ENCODE measurements around the gene GSC2. TPM values are rescaled to one million over a fixed set of nuclear protein-coding genes. Genes with fewer than 3 reads are reported as not detected.

GSC2 gene
- total and polyA plus RNA-seq, 2 of the 8 experiments (the other 6 are each of a cell fraction or from before 2014, with no cell fraction given): 0.17 to 0.48 TPM

DNA sequence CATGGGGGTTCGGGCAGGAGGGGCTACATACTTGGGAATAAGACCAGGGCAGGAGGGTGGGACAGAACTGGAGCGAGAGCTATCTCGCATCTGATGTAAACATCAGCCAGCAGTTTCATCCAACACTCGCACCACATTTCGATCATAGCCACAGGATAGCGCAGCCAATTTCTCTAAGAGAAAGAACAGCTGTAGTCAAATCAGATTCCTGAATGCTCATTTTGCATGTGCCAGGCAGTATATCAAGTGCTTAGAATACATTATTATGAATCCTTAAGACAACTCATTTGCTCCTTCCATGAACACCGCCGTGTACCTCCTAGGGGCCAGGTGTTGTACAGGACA, 42.4 kb downstream of the GSC2 start:
- peaks cover 26 to 90% of the 10 kb centered on the region in 2 experiments for H3K79me2 ChIP-seq (ENCODE audit: control insufficient read depth in 1 of 2, insufficient read depth in 2 of 2, low read length in 2 of 2)
- CTCF ChIA-PET (ENCODE audit: partially characterized antibody): interaction anchor here (0.9 to 1.8 kb wide), 4 partner anchors 10 to 70 kb away, joined by 3 to 7 read pairs (median 6); no protein-coding TSS in a partner anchor
- H3K4me1 ChIP-seq (replicated peaks in 1 of 4; ENCODE audit: control insufficient read depth in 3 of 4, insufficient read depth in 4 of 4, low read length in 3 of 4): peaks cover 7 to 14% (median 11%) of the 10 kb centered on the region in 4 experiments
- TF ChIP-seq ASH2L (IDR thresholded peaks at IDR 0.05; ENCODE audit: low read length): no peak
- TF ChIP-seq ZNF274 (IDR thresholded peaks at IDR 0.05; ENCODE audit: borderline replicate concordance, extremely low read depth, low read length): no peak
- no peak for TF ChIP-seq SP4 (IDR thresholded peaks at IDR 0.05; ENCODE audit: low read length)
- no peak for TF ChIP-seq SIN3A (conservative IDR thresholded peaks at IDR 0.05 in 1 of 2, IDR thresholded peaks at IDR 0.05 in 1 of 2; ENCODE audit: low read depth in 1 of 2, low read length in 2 of 2)
- TF ChIP-seq TAF7 (optimal IDR thresholded peaks at IDR 0.05; ENCODE audit: borderline replicate concordance, low read depth, low read length): no peak
- TF ChIP-seq, protein P1, sequence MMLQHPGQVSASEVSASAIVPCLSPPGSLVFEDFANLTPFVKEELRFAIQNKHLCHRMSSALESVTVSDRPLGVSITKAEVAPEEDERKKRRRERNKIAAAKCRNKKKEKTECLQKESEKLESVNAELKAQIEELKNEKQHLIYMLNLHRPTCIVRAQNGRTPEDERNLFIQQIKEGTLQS (IDR thresholded peaks at IDR 0.05; ENCODE audit: insufficient read depth, low read depth, low read length): no peak
- no peak for TF ChIP-seq KDM4A (IDR thresholded peaks at IDR 0.05; ENCODE audit: low read depth, low read length, severe bottlenecking)
- TF ChIP-seq SIRT6 (IDR thresholded peaks at IDR 0.05; ENCODE audit: low read length): no peak
- TF ChIP-seq SAP30 (IDR thresholded peaks at IDR 0.05; ENCODE audit: insufficient read depth, insufficient replicate concordance, low read length): no peak
- TF ChIP-seq GTF2F1 (IDR thresholded peaks at IDR 0.05; ENCODE audit: borderline replicate concordance, low read depth, low read length): no peak
- no peak for TF ChIP-seq POLR2AphosphoS5 (IDR thresholded peaks at IDR 0.05; ENCODE audit: low read depth, low read length)
- TF ChIP-seq KDM1A (IDR thresholded peaks at IDR 0.05; ENCODE audit: borderline replicate concordance, low read length): no peak
- TF ChIP-seq EZH2 (IDR thresholded peaks at IDR 0.05; ENCODE audit: low read depth, low read length, severe bottlenecking): no peak
- TF ChIP-seq CREB1 (IDR thresholded peaks at IDR 0.05): no peak

More for the DNA sequence above, 42.4 kb downstream of the GSC2 start:
- peaks cover 20% of the 10 kb centered on the region for H3K79me1 ChIP-seq (ENCODE audit: low read depth, low read length)
- H2BK120ac ChIP-seq (replicated peaks; ENCODE audit: low read depth, low read length): no peak overlapping the region
- no peak overlapping the region for H4K91ac ChIP-seq (replicated peaks; ENCODE audit: insufficient read length, low read length)
- H3K23me2 ChIP-seq (ENCODE audit: low read depth, low read length): no peaks in the 10 kb centered on the region
- peaks cover 25 to 45% of the 10 kb centered on the region in 2 experiments for H4K20me1 ChIP-seq (replicated peaks in 1 of 2; ENCODE audit: control insufficient read depth in 1 of 2, insufficient read depth in 2 of 2, low read length in 2 of 2)
- H3K27ac ChIP-seq (ENCODE audit: low read depth, low read length): no peak overlapping the region
- no peak overlapping the region for H3K56ac ChIP-seq (replicated peaks; ENCODE audit: insufficient read length, low read depth, low read length)
- no peak overlapping the region for H3K18ac ChIP-seq (ENCODE audit: extremely low read depth, low read length)
- H3K4me3 ChIP-seq (ENCODE audit: extremely low read depth in 1 of 4, insufficient read depth in 2 of 4, low read depth in 3 of 4, low read length in 4 of 4): no peak overlapping the region
- no peak overlapping the region for H3K4me2 ChIP-seq (ENCODE audit: insufficient read depth in 1 of 2, low read depth in 2 of 2, low read length in 2 of 2)
- no peaks in the 10 kb centered on the region for H3K36me3 ChIP-seq (ENCODE audit: control insufficient read depth in 2 of 4, insufficient read depth in 4 of 4, low read length in 3 of 4)
- H3K9ac ChIP-seq (replicated peaks in 1 of 4; ENCODE audit: extremely low read depth in 1 of 4, low read depth in 3 of 4, low read length in 3 of 4): no peak overlapping the region
- no peaks in the 10 kb centered on the region; a peak in 1 of 7 replicates for H3K27me3 ChIP-seq (replicated peaks in 1 of 4; ENCODE audit: control insufficient read depth in 3 of 4, extremely low read depth in 1 of 4, insufficient read depth in 3 of 4, low read length in 3 of 4)
- POLR2A ChIA-PET (ENCODE audit: partially characterized antibody): interaction anchor here (1.1 kb wide), 1 partner anchor 16 kb away, joined by 3 read pairs; no protein-coding TSS in a partner anchor
- no peak overlapping the region for H2AK5ac ChIP-seq (ENCODE audit: low read depth, low read length)
- H2BK12ac ChIP-seq (ENCODE audit: low read depth, low read length): no peak overlapping the region
- no peaks in the 10 kb centered on the region for H3K9me3 ChIP-seq (ENCODE audit: insufficient read depth in 2 of 2, low read depth in 1 of 2, low read length in 1 of 2)
- no peak overlapping the region for H2BK20ac ChIP-seq (ENCODE audit: low read length)
- H3K14ac ChIP-seq (ENCODE audit: insufficient read length): no peak overlapping the region
- H4K8ac ChIP-seq (ENCODE audit: extremely low read depth, insufficient read depth, low read length): no peak overlapping the region
- no peak overlapping the region for H3K4ac ChIP-seq (replicated peaks; ENCODE audit: insufficient read length, low read depth, low read length)
- no peak overlapping the region for H2BK5ac ChIP-seq (ENCODE audit: low read depth, low read length)
- WGBS, 2 experiments (ENCODE audit: extremely low coverage in 1 of 2, insufficient coverage in 1 of 2, insufficient read length in 1 of 2, insufficient replicate concordance in 2 of 2, low coverage in 1 of 2, low lambda C conversion rate in 2 of 2, missing lambda C conversion rate in 1 of 2): 91% methylated on average over 8 of the region's 8 CpGs; no CpG with 5 or more reads in 1 of the 2 experiments
- FAIRE-seq: no peak
- DNase-seq (ENCODE audit: low read depth in 1 of 2, low spot score in 2 of 2): no peak
- no peak overlapping the region for H2BK15ac ChIP-seq (ENCODE audit: low read length)
- H4K5ac ChIP-seq (ENCODE audit: insufficient read length, low read depth, low read length): no peak overlapping the region
- H3K23ac ChIP-seq (ENCODE audit: insufficient read length): no peak overlapping the region
- H2AFZ ChIP-seq (ENCODE audit: low read length): no peak overlapping the region

Measured in H1 (cell line).